HepG2 (cell line): ENCODE measurements around the gene SYNJ2. TPM values are rescaled to one million over a fixed set of nuclear protein-coding genes. Genes with fewer than 3 reads are reported as not detected.

Source experiments
- BRD4 ChIP-seq: sonication (generic); formaldehyde crosslinking; IDR thresholded peaks from 2 replicates; pipeline ENCODE4 v1.4.0; 2020; ENCODE audit warnings: missing genetic modification reagents
- FOXK1 ChIP-seq: sonication (generic); formaldehyde crosslinking; IDR thresholded peaks from 2 replicates; pipeline ENCODE4 v1.4.0; 2020; ENCODE audit warnings: low read depth, missing genetic modification reagents, borderline replicate concordance
- HOXA5 ChIP-seq: sonication (generic); formaldehyde crosslinking; IDR thresholded peaks from 2 replicates; pipeline ENCODE4 v1.4.0; 2020; ENCODE audit warnings: missing genetic modification reagents
- MAZ ChIP-seq, 2 experiments: sonication (generic) in 1 of 2; formaldehyde crosslinking in 1 of 2; IDR thresholded peaks; 2 replicates each; pipeline versions ENCODE4 v1.5.0 to v1.6.1; 2012 to 2020; ENCODE audit warnings: low read depth in 2 of 2, mild to moderate bottlenecking in 2 of 2, borderline replicate concordance in 1 of 2, improper control_type of control experiment in 1 of 2, low read length in 1 of 2, missing genetic modification reagents in 1 of 2, moderate library complexity in 1 of 2
- NFATC3 ChIP-seq: sonication (generic); formaldehyde crosslinking; IDR thresholded peaks from 2 replicates; pipeline ENCODE4 v1.5.1; 2020; ENCODE audit warnings: mild to moderate bottlenecking, missing genetic modification reagents
- SMC3 ChIP-seq: IDR thresholded peaks from 2 replicates; pipeline ENCODE4 v1.6.1; 2011; ENCODE audit warnings: low read length, improper control_type of control experiment
- SRSF1 ChIP-seq: fragments of 200-400 bp; formaldehyde crosslinking; optimal IDR thresholded peaks from 2 replicates; pipeline ENCODE3; 2017; ENCODE audit warnings: mild to moderate bottlenecking, low read depth, low read length, moderate library complexity
- ZNF326 ChIP-seq: sonication (generic); formaldehyde crosslinking; IDR thresholded peaks from 2 replicates; pipeline ENCODE4 v1.4.0; 2020; ENCODE audit warnings: missing genetic modification reagents, borderline replicate concordance
- ZNF605 ChIP-seq: sonication (generic); formaldehyde crosslinking; IDR thresholded peaks from 2 replicates; pipeline ENCODE4 v1.8.0; 2022; ENCODE audit warnings: mild to moderate bottlenecking, missing genetic modification reagents
- ZNF619 ChIP-seq: sonication (generic); formaldehyde crosslinking; IDR thresholded peaks from 2 replicates; pipeline ENCODE4 v1.4.0; 2020; ENCODE audit warnings: mild to moderate bottlenecking, missing genetic modification reagents
- ZZZ3 ChIP-seq: sonication (generic); formaldehyde crosslinking; IDR thresholded peaks from 2 replicates; pipeline ENCODE4 v1.4.0; 2020; ENCODE audit warnings: missing genetic modification reagents, mild to moderate bottlenecking, borderline replicate concordance
- polyA plus RNA-seq, 8 experiments: library from polyadenylated mRNA; depleted of rRNA in 3 of 8; stranded (reverse) in 7 of 8; unstranded in 1 of 8; fragments of >200 nt; fragmentation: Illumina TruSeq in 4 of 8; extraction: Trizol in 4 of 8; gene quantifications; 2 replicates each; pipeline versions ENCODE4 v1.2.1 to v1.2.3, GENCODE V29; 2011 to 2016; ENCODE audit warnings: low read depth in 4 of 8, missing spikeins in 1 of 8, mixed read lengths in 1 of 8; ENCODE audit not compliant: insufficient read depth in 1 of 8
- total RNA-seq, 5 experiments: library from RNA; depleted of rRNA; stranded (reverse); fragments of >200 nt; fragmentation: Illumina TruSeq; extraction: Trizol; gene quantifications; 2 replicates each; pipeline ENCODE4 v1.2.3, GENCODE V29; 2016; ENCODE audit warnings: low read depth in 1 of 5
- TF ChIP-seq, protein P1 (sequence below): IDR thresholded peaks from 2 replicates; pipeline ENCODE4 v1.6.1; 2016; ENCODE audit warnings: mild to moderate bottlenecking, missing biosample characterization, missing genetic modification reagents
- TF ChIP-seq, protein P2 (sequence below): sonication (generic); formaldehyde crosslinking; IDR thresholded peaks from 2 replicates; pipeline ENCODE4 v1.4.0; 2020; ENCODE audit warnings: missing genetic modification reagents
- TF ChIP-seq, protein P3 (sequence below): sonication (generic); formaldehyde crosslinking; IDR thresholded peaks from 2 replicates; pipeline ENCODE4 v1.5.1; 2020; ENCODE audit warnings: mild to moderate bottlenecking, missing genetic modification reagents, borderline replicate concordance
- TF ChIP-seq, protein P4 (sequence below): sonication (generic); formaldehyde crosslinking; IDR thresholded peaks from 2 replicates; pipeline ENCODE4 v1.4.0; 2020; ENCODE audit warnings: missing genetic modification reagents

The SYNJ2 gene
- total and polyA plus RNA-seq, 2 of the 13 experiments (the other 11 are each of a cell fraction or from before 2014, with no cell fraction given) = 39.1 to 57.6 TPM

DNA sequence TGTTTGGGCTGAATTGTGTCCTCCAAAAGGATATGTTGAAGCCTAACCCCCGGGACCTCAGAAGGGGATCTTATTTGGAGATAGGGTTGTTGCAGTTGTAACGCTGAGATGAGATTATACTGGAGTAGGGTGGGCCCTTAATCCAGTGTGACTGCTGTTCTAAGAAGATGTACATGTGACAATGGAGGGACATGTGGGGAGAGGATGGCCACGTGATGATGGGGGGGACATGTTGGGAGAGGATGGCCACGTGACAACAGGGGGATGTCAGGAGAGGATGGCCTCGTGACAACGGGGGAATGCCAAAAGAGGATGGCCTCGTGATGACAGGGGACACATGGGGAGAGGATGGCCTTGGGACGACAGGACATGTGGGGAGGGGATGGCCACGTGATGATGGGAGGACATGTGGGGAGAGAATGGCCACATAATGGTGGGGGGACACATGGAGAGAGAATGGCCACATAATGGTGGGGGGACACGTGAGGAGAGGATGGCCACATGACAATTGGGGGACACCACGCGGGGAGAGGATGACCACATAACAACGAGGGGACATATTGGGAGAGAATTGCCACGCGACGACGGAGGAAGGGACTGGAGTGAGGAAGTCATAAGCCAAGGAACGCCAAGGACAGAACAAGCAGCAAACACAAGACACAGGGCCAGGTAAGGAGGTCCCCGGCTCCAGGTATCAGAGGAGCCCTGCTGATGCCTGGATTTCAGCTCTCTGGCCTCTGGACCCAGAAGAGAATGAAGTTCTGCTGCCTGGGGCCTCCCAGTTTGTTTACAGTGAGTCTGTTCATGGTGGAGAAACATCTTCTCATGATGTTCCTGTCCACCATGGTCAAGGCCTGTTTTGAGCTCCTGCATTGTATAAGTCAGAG is 29.2 kb downstream of the SYNJ2 start (continued):
- TF ChIP-seq, protein P1, sequence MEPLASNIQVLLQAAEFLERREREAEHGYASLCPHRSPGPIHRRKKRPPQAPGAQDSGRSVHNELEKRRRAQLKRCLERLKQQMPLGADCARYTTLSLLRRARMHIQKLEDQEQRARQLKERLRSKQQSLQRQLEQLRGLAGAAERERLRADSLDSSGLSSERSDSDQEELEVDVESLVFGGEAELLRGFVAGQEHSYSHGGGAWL (CRISPR knock-in tag) = peak; percentile 89; the same call in 1 of the 2 replicates
- TF ChIP-seq, protein P2, sequence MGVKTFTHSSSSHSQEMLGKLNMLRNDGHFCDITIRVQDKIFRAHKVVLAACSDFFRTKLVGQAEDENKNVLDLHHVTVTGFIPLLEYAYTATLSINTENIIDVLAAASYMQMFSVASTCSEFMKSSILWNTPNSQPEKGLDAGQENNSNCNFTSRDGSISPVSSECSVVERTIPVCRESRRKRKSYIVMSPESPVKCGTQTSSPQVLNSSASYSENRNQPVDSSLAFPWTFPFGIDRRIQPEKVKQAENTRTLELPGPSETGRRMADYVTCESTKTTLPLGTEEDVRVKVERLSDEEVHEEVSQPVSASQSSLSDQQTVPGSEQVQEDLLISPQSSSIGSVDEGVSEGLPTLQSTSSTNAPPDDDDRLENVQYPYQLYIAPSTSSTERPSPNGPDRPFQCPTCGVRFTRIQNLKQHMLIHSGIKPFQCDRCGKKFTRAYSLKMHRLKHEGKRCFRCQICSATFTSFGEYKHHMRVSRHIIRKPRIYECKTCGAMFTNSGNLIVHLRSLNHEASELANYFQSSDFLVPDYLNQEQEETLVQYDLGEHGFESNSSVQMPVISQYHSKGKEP (CRISPR knock-in tag) = peak; percentile 13; the same call in 1 of the 2 replicates
- TF ChIP-seq ZZZ3 (CRISPR knock-in tag) = 0 out of 2 replicates have a peak, but pooled peaks have one; percentile 8
- TF ChIP-seq FOXK1 = no peak; the same call in 1 of the 2 replicates
- TF ChIP-seq, protein P3, sequence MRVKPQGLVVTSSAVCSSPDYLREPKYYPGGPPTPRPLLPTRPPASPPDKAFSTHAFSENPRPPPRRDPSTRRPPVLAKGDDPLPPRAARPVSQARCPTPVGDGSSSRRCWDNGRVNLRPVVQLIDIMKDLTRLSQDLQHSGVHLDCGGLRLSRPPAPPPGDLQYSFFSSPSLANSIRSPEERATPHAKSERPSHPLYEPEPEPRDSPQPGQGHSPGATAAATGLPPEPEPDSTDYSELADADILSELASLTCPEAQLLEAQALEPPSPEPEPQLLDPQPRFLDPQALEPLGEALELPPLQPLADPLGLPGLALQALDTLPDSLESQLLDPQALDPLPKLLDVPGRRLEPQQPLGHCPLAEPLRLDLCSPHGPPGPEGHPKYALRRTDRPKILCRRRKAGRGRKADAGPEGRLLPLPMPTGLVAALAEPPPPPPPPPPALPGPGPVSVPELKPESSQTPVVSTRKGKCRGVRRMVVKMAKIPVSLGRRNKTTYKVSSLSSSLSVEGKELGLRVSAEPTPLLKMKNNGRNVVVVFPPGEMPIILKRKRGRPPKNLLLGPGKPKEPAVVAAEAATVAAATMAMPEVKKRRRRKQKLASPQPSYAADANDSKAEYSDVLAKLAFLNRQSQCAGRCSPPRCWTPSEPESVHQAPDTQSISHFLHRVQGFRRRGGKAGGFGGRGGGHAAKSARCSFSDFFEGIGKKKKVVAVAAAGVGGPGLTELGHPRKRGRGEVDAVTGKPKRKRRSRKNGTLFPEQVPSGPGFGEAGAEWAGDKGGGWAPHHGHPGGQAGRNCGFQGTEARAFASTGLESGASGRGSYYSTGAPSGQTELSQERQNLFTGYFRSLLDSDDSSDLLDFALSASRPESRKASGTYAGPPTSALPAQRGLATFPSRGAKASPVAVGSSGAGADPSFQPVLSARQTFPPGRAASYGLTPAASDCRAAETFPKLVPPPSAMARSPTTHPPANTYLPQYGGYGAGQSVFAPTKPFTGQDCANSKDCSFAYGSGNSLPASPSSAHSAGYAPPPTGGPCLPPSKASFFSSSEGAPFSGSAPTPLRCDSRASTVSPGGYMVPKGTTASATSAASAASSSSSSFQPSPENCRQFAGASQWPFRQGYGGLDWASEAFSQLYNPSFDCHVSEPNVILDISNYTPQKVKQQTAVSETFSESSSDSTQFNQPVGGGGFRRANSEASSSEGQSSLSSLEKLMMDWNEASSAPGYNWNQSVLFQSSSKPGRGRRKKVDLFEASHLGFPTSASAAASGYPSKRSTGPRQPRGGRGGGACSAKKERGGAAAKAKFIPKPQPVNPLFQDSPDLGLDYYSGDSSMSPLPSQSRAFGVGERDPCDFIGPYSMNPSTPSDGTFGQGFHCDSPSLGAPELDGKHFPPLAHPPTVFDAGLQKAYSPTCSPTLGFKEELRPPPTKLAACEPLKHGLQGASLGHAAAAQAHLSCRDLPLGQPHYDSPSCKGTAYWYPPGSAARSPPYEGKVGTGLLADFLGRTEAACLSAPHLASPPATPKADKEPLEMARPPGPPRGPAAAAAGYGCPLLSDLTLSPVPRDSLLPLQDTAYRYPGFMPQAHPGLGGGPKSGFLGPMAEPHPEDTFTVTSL (CRISPR knock-in tag) = no peak; the same call in 1 of the 2 replicates
- no peak; the same call in 1 of the 2 replicates for TF ChIP-seq MAZ (IDR thresholded peaks at IDR 0.05; ENCODE audit: borderline replicate concordance, low read depth, low read length)
- peak; percentile 61; the same call in 1 of the 2 replicates for TF ChIP-seq MAZ (CRISPR knock-in tag; IDR thresholded peaks at IDR 0.05; ENCODE audit: low read depth)
- no peak for TF ChIP-seq ZNF326 (CRISPR knock-in tag)
- peak; percentile 64; the same call in 1 of the 2 replicates for TF ChIP-seq ZNF619 (CRISPR knock-in tag)
- peak; percentile 92 for TF ChIP-seq ZNF605 (CRISPR knock-in tag)
- no peak for TF ChIP-seq SMC3
- peak; percentile 76 for TF ChIP-seq HOXA5 (CRISPR knock-in tag)
- peak; percentile 85 for TF ChIP-seq BRD4 (CRISPR knock-in tag)
- no peak for TF ChIP-seq NFATC3 (CRISPR knock-in tag)
- TF ChIP-seq, protein P4, sequence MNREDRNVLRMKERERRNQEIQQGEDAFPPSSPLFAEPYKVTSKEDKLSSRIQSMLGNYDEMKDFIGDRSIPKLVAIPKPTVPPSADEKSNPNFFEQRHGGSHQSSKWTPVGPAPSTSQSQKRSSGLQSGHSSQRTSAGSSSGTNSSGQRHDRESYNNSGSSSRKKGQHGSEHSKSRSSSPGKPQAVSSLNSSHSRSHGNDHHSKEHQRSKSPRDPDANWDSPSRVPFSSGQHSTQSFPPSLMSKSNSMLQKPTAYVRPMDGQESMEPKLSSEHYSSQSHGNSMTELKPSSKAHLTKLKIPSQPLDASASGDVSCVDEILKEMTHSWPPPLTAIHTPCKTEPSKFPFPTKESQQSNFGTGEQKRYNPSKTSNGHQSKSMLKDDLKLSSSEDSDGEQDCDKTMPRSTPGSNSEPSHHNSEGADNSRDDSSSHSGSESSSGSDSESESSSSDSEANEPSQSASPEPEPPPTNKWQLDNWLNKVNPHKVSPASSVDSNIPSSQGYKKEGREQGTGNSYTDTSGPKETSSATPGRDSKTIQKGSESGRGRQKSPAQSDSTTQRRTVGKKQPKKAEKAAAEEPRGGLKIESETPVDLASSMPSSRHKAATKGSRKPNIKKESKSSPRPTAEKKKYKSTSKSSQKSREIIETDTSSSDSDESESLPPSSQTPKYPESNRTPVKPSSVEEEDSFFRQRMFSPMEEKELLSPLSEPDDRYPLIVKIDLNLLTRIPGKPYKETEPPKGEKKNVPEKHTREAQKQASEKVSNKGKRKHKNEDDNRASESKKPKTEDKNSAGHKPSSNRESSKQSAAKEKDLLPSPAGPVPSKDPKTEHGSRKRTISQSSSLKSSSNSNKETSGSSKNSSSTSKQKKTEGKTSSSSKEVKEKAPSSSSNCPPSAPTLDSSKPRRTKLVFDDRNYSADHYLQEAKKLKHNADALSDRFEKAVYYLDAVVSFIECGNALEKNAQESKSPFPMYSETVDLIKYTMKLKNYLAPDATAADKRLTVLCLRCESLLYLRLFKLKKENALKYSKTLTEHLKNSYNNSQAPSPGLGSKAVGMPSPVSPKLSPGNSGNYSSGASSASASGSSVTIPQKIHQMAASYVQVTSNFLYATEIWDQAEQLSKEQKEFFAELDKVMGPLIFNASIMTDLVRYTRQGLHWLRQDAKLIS (CRISPR knock-in tag) = no peak
- no peak for TF ChIP-seq SRSF1
